B cell (primary cell): Measurements from ENCODE around the gene TNNT3. TPM values are rescaled to one million over a fixed set of nuclear protein-coding genes. Genes with fewer than 3 reads are reported as not detected.

Experiments
- ATAC-seq: fragments of 200-7000 bp; cut with Tn5 transposase; one replicate; pipeline ENCODE4 v1.10.0; 2021; ENCODE audit warnings: low read depth, mild to moderate bottlenecking, moderate number of reproducible peaks, moderate library complexity
- CTCF ChIA-PET: fragments of 350-600 bp; sonication (Branson Sonifier 250); formaldehyde crosslinking; loops from one replicate; lab custom pipeline; 2021; ENCODE audit warnings: antibody characterized with exemption, inconsistent platforms; lab: Charles Lee
- POLR2A ChIA-PET: fragments of 350-600 bp; sonication (Branson Sonifier 250); formaldehyde crosslinking; loops from one replicate; lab custom pipeline; 2021; ENCODE audit warnings: antibody characterized with exemption; lab: Charles Lee
- DNase-seq: peaks from one replicate; pipeline ENCODE4 v3.0.0; 2013
- H2AFZ ChIP-seq: 2 replicates; pipeline ENCODE4 v1.6.1; 2012; ENCODE audit warnings: mild to moderate bottlenecking, low read depth, low read length; ENCODE audit not compliant: insufficient read depth, poor library complexity, severe bottlenecking
- H3K27ac ChIP-seq, 2 donors: 1 replicate in 1 of 2; 2 replicates in 1 of 2; pipeline ENCODE4 v1.5.1; 2012 to 2013; ENCODE audit warnings: low read length in 2 of 2, mild to moderate bottlenecking in 2 of 2, moderate library complexity in 1 of 2
- H3K27me3 ChIP-seq, 4 experiments: fragments of 200-600 bp in 1 of 4; sonication (generic) in 1 of 4; replicated peaks in 1 of 4; 1 replicate in 2 of 4; 2 replicates in 2 of 4; pipeline versions ENCODE4 v1.6.1 to v1.7.0; 2013 to 2016; ENCODE audit warnings: low read length in 3 of 4, mild to moderate bottlenecking in 2 of 4, mixed read lengths in 1 of 4, moderate library complexity in 1 of 4; ENCODE audit not compliant: insufficient read depth in 4 of 4, control insufficient read depth in 3 of 4; ENCODE audit errors: control extremely low read depth in 1 of 4
- H3K36me3 ChIP-seq, 2 experiments: replicated peaks in 1 of 2; 1 replicate in 1 of 2; 2 replicates in 1 of 2; pipeline versions ENCODE4 v1.6.1 to v1.7.1; 2013; ENCODE audit warnings: low read length in 1 of 2; ENCODE audit not compliant: insufficient read depth in 2 of 2, control insufficient read depth in 1 of 2; ENCODE audit errors: control extremely low read depth in 1 of 2, extremely low read depth in 1 of 2
- H3K4me1 ChIP-seq, 2 donors: fragments of 200-600 bp in 1 of 2; sonication (generic) in 1 of 2; 1 replicate in 1 of 2; 2 replicates in 1 of 2; pipeline versions ENCODE4 v1.5.1 to v1.6.1; 2013 to 2017; ENCODE audit warnings: low read length in 2 of 2; ENCODE audit not compliant: control insufficient read depth in 2 of 2, insufficient read depth in 2 of 2
- H3K4me2 ChIP-seq: replicated peaks from 2 replicates; pipeline ENCODE3; 2012; ENCODE audit warnings: mild to moderate bottlenecking, low read depth, low read length; ENCODE audit not compliant: poor library complexity, severe bottlenecking
- H3K4me3 ChIP-seq, 5 experiments: fragments of 200-600 bp in 1 of 5; sonication (generic) in 1 of 5; 1 replicate in 3 of 5; 2 replicates in 2 of 5; pipeline versions ENCODE4 v1.5.1 to v1.7.0; 2011 to 2016; ENCODE audit warnings: low read length in 4 of 5, mild to moderate bottlenecking in 4 of 5, low read depth in 2 of 5, control low read depth in 1 of 5, moderate library complexity in 1 of 5; ENCODE audit not compliant: insufficient read depth in 1 of 5; ENCODE audit errors: control extremely low read depth in 1 of 5, extremely low read depth in 1 of 5
- H3K79me2 ChIP-seq: fragments of 200-600 bp; sonication (generic); one replicate; pipeline ENCODE4 v1.6.0; 2016; ENCODE audit warnings: low read length; ENCODE audit not compliant: control insufficient read depth, insufficient read depth
- H3K9ac ChIP-seq: fragments of 200-600 bp; sonication (generic); 2 replicates; pipeline ENCODE4 v1.6.1; 2017; ENCODE audit warnings: mild to moderate bottlenecking, low read length, moderate library complexity
- H3K9me3 ChIP-seq, 3 donors: one replicate each; pipeline versions ENCODE4 v1.6.1 to v1.7.1; 2013; ENCODE audit warnings: low read length in 2 of 3; ENCODE audit not compliant: control insufficient read depth in 2 of 3, insufficient read depth in 1 of 3; ENCODE audit errors: control extremely low read depth in 1 of 3
- H4K20me1 ChIP-seq: 2 replicates; pipeline ENCODE4 v1.6.0; 2012; ENCODE audit warnings: mild to moderate bottlenecking, low read length; ENCODE audit not compliant: insufficient read depth, control insufficient read depth, poor library complexity, severe bottlenecking
- H3K27ac Mint-ChIP-seq: one replicate; pipeline ENCODE4 v1.8.0; 2021; ENCODE audit warnings: mixed read lengths
- H3K27me3 Mint-ChIP-seq: one replicate; pipeline ENCODE4 v1.8.0; 2021; ENCODE audit warnings: mixed read lengths
- H3K4me1 Mint-ChIP-seq: one replicate; pipeline ENCODE4 v1.8.0; 2021; ENCODE audit warnings: mixed read lengths
- H3K4me3 Mint-ChIP-seq: one replicate; pipeline ENCODE4 v1.8.0; 2021; ENCODE audit warnings: mixed read lengths
- H3K9me3 Mint-ChIP-seq: one replicate; pipeline ENCODE4 v1.8.0; 2022; ENCODE audit warnings: mixed read lengths; ENCODE audit not compliant: insufficient read depth
- CTCF ChIP-seq: fragments of 200-600 bp; IDR thresholded peaks from one replicate; pipeline ENCODE4 v1.8.0; 2022; ENCODE audit warnings: antibody characterized with exemption, mild to moderate bottlenecking
- EZH2 ChIP-seq: IDR thresholded peaks from 2 replicates; pipeline ENCODE4 v1.6.1; 2012; ENCODE audit warnings: borderline replicate concordance, low read depth, mild to moderate bottlenecking, moderate library complexity, low read length; ENCODE audit not compliant: insufficient read depth, poor library complexity, severe bottlenecking
- WGBS: methylation state at CpG from one replicate; pipeline ENCODE4 v1.1.5; 2013; ENCODE audit warnings: missing lambda C conversion rate; ENCODE audit not compliant: insufficient coverage; 5-methylcytosine and 5-hydroxymethylcytosine counted together
- intact Hi-C: fragments of 100-400 bp; cut with micrococcal nuclease; formaldehyde crosslinking; loops from one replicate; pipeline ENCODE4 v1.10.0; 2022
- polyA plus RNA-seq: library from polyadenylated mRNA; depleted of rRNA; stranded (reverse); fragments of >200 nt; gene quantifications from 2 replicates; pipeline ENCODE4 v1.2.3, GENCODE V29; 2012
- total RNA-seq, 2 donors: library from RNA; stranded (reverse); fragments of 120-200 nt in 1 of 2; gene quantifications; 1 replicate in 1 of 2; 2 replicates in 1 of 2; pipeline versions ENCODE4 v1.2.3 to v1.2.4, GENCODE V29; 2013 to 2022

Gene TNNT3
- total and polyA plus RNA-seq, 2 donors (not counting 1 experiment from before 2014, with no cell fraction given) = 2.5 to 10.0 TPM

- Histone ChIP-seq H2AFZ (no peak overlapping the region), H3K9me3 (no peaks in the 10 kb centered on the region), H3K36me3 (no peaks in the 10 kb centered on the region), H4K20me1 (no peaks in the 10 kb centered on the region), H3K27me3 (no peaks in the 10 kb centered on the region), H3K79me2 (no peaks in the 10 kb centered on the region), H3K9ac (no peak overlapping the region), H3K27ac (no peak overlapping the region), H3K4me1 (no peaks in the 10 kb centered on the region), H3K4me2 (no peak overlapping the region), H3K4me3 (no peak overlapping the region)
- Mint-ChIP-seq H3K27me3 (peaks cover 12% of the 10 kb centered on the region), H3K9me3 (no peaks in the 10 kb centered on the region), H3K27ac (no peak overlapping the region), H3K4me3 (no peak overlapping the region), H3K4me1 (peaks cover 3% of the 10 kb centered on the region)
- CTCF ChIA-PET = no interaction called here
- POLR2A ChIA-PET = no interaction called here
- no peak for DNase-seq
- 90% methylated on average over 31 of the region's 35 CpGs for WGBS
- intact Hi-C loops = no loop called here
- no peak for TF ChIP-seq EZH2
- TF ChIP-seq CTCF = no peak
- ATAC-seq = no peak
Measured at GRCh38 chr11:1937616-1938342, 18.3 kb downstream of the TNNT3 start.

- CTCF ChIA-PET = no interaction called here
- Histone ChIP-seq H3K4me3 (no peak overlapping the region), H3K9ac (no peak overlapping the region), H3K9me3 (no peaks in the 10 kb centered on the region), H4K20me1 (no peaks in the 10 kb centered on the region), H3K79me2 (no peaks in the 10 kb centered on the region), H3K4me1 (no peaks in the 10 kb centered on the region), H2AFZ (no peak overlapping the region), H3K27ac (no peak overlapping the region), H3K36me3 (no peaks in the 10 kb centered on the region), H3K4me2 (no peak overlapping the region), H3K27me3 (no peaks in the 10 kb centered on the region)
- Mint-ChIP-seq H3K27ac (no peak overlapping the region), H3K9me3 (no peaks in the 10 kb centered on the region), H3K4me3 (no peak overlapping the region), H3K4me1 (peaks cover 3% of the 10 kb centered on the region), H3K27me3 (peaks cover 5% of the 10 kb centered on the region)
- POLR2A ChIA-PET = no interaction called here
- no peak for DNase-seq
- TF ChIP-seq EZH2 = no peak
- TF ChIP-seq CTCF = no peak
- intact Hi-C loops = no loop called here
- no peak for ATAC-seq
- 91% methylated on average over 20 of the region's 27 CpGs for WGBS
Measured at GRCh38 chr11:1938343-1939005, 19.0 kb downstream of the TNNT3 start.
